Keratinocyte (primary cell): Measurements from ENCODE around the gene ARL5A. TPM values are rescaled to one million over a fixed set of nuclear protein-coding genes. Genes with fewer than 3 reads are reported as not detected.

Source experiments
- DNase-seq: peaks from one replicate; pipeline ENCODE4 v3.0.0-alpha.2; 2011; ENCODE audit warnings: low read depth, missing footprints, low spot score
- FAIRE-seq: peaks from 2 replicates; lab custom pipeline; 2011; peaks lifted over from hg19 to GRCh38; lab: Jason Lieb, UNC
- H2AFZ ChIP-seq: 2 replicates; pipeline ENCODE4 v1.6.0; 2012; ENCODE audit warnings: low read length, control low read depth, inconsistent platforms; ENCODE audit not compliant: control insufficient read depth
- H3K27ac ChIP-seq: 2 replicates; pipeline ENCODE4 v1.5.1; 2011; ENCODE audit warnings: low read length; ENCODE audit not compliant: control insufficient read depth, insufficient read depth
- H3K27me3 ChIP-seq: 3 replicates; pipeline ENCODE4 v1.6.0; 2011; ENCODE audit warnings: low read length; ENCODE audit not compliant: control insufficient read depth, insufficient read depth; ENCODE audit errors: extremely low read depth
- H3K36me3 ChIP-seq, 2 experiments: 2 replicates in 1 of 2; 3 replicates in 1 of 2; pipeline ENCODE4 v1.5.1; 2011; ENCODE audit warnings: low read length in 2 of 2, mild to moderate bottlenecking in 1 of 2; ENCODE audit not compliant: control insufficient read depth in 2 of 2, insufficient read depth in 2 of 2; ENCODE audit errors: extremely low read depth in 1 of 2
- H3K4me1 ChIP-seq: 3 replicates; pipeline ENCODE4 v1.5.1; 2011; ENCODE audit warnings: low read length; ENCODE audit not compliant: control insufficient read depth, insufficient read depth; ENCODE audit errors: extremely low read depth
- H3K4me2 ChIP-seq: 3 replicates; pipeline ENCODE4 v1.6.0; 2011; ENCODE audit warnings: low read depth, low read length; ENCODE audit not compliant: control insufficient read depth, insufficient read depth; ENCODE audit errors: extremely low read depth
- H3K4me3 ChIP-seq, 3 experiments: fragments of 200-600 bp in 1 of 3; sonication (generic) in 1 of 3; 2 replicates in 2 of 3; 3 replicates in 1 of 3; pipeline ENCODE4 v1.5.1; 2011 to 2016; ENCODE audit warnings: low read length in 3 of 3, mild to moderate bottlenecking in 3 of 3, control low read depth in 2 of 3, inconsistent platforms in 1 of 3, low read depth in 1 of 3, mixed read lengths in 1 of 3, mixed run types in 1 of 3, moderate library complexity in 1 of 3; ENCODE audit not compliant: control insufficient read depth in 2 of 3, insufficient read depth in 2 of 3; ENCODE audit errors: extremely low read depth in 1 of 3
- H3K79me2 ChIP-seq: 2 replicates; pipeline ENCODE4 v1.6.0; 2012; ENCODE audit warnings: low read length; ENCODE audit not compliant: control insufficient read depth, insufficient read depth
- H3K9ac ChIP-seq: 3 replicates; pipeline ENCODE4 v1.6.0; 2011; ENCODE audit warnings: low read length; ENCODE audit not compliant: control insufficient read depth, insufficient read depth; ENCODE audit errors: extremely low read depth
- H3K9me1 ChIP-seq: 3 replicates; pipeline ENCODE4 v1.6.0; 2011; ENCODE audit warnings: low read length; ENCODE audit not compliant: control insufficient read depth, insufficient read depth; ENCODE audit errors: extremely low read depth
- H3K9me3 ChIP-seq: 2 replicates; pipeline ENCODE4 v1.5.1; 2012; ENCODE audit warnings: low read depth, low read length; ENCODE audit not compliant: control insufficient read depth
- H4K20me1 ChIP-seq: 3 replicates; pipeline ENCODE4 v1.6.0; 2011; ENCODE audit warnings: low read length; ENCODE audit not compliant: control insufficient read depth, insufficient read depth; ENCODE audit errors: extremely low read depth
- EZH2 ChIP-seq: IDR thresholded peaks from one replicate; pipeline ENCODE4 v1.6.1; 2012; ENCODE audit warnings: inconsistent platforms, mild to moderate bottlenecking, low read length, moderate library complexity
- dilution Hi-C: fragments of 300-500 bp; cut with MboI; formaldehyde crosslinking; loops from one replicate; pipeline ENCODE4 v1.7.0; 2020; ENCODE audit warnings: low sequenced_read_pairs; ENCODE audit not compliant: extremely low pct_ligation_motif_present
- polyA plus RNA-seq, 5 experiments: library from polyadenylated mRNA; depleted of rRNA in 3 of 5; stranded (reverse) in 3 of 5; stranded (forward) in 1 of 5; unstranded in 1 of 5; fragments of >200 nt; gene quantifications; 1 replicate in 1 of 5; 2 replicates in 3 of 5; 3 replicates in 1 of 5; pipeline versions ENCODE4 v1.2.1 to v1.2.3, GENCODE V29; 2011 to 2012; ENCODE audit warnings: missing spikeins in 2 of 5, low read depth in 1 of 5, low replicate concordance in 1 of 5
- TF ChIP-seq, protein P1 (sequence below), 3 experiments: IDR thresholded peaks in 1 of 3; conservative IDR thresholded peaks in 1 of 3; optimal IDR thresholded peaks in 1 of 3; 2 replicates in 2 of 3; 3 replicates in 1 of 3; pipeline versions ENCODE3 to v1.5.1; 2011; ENCODE audit warnings: low read length in 3 of 3, mild to moderate bottlenecking in 3 of 3, moderate library complexity in 2 of 3, control low read depth in 1 of 3, inconsistent platforms in 1 of 3; ENCODE audit not compliant: insufficient read depth in 2 of 3; ENCODE audit errors: extremely low read depth in 1 of 3

The ARL5A gene
- polyA plus RNA-seq, 1 donor (not counting 4 experiments of a cell fraction or from before 2014, with no cell fraction given): 25.5 TPM

DNA sequence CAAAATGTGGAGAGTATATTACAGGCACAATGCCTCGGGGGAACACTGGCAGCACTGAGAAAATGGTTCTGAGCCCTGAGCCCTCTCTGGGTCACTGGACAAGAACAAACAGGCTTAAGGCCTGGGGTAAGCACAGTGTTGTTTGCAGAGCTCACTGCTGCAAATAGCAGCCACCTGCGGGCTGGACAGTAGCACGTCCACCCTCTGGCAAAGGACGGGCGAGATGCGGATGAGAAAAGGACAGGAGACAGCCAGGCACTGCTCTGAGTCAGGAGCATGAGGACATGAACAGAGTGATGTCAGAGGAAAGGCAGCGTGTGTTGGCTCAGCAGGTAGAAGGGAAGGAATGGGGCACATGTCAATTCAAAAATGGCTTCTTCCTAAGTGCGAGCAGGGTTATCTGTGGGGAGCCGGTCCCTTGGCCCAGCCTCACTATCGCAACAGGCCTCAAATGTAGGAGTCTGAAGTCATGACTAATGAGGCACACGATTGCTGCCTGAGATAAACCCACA, 68.0 kb downstream of the ARL5A start:
- no peaks in the 10 kb centered on the region for H4K20me1 ChIP-seq
- no peak overlapping the region for H3K9ac ChIP-seq
- H3K4me1 ChIP-seq: no peaks in the 10 kb centered on the region
- DNase-seq: no peak
- dilution Hi-C loops: no loop called here
- H2AFZ ChIP-seq: no peak overlapping the region
- no peaks in the 10 kb centered on the region for H3K27me3 ChIP-seq
- H3K9me1 ChIP-seq: no peaks in the 10 kb centered on the region
- no peak overlapping the region for H3K4me3 ChIP-seq
- H3K79me2 ChIP-seq: no peaks in the 10 kb centered on the region
- no peak overlapping the region for H3K27ac ChIP-seq
- H3K36me3 ChIP-seq: no peaks in the 10 kb centered on the region
- H3K4me2 ChIP-seq: no peak overlapping the region
- TF ChIP-seq, protein P1, sequence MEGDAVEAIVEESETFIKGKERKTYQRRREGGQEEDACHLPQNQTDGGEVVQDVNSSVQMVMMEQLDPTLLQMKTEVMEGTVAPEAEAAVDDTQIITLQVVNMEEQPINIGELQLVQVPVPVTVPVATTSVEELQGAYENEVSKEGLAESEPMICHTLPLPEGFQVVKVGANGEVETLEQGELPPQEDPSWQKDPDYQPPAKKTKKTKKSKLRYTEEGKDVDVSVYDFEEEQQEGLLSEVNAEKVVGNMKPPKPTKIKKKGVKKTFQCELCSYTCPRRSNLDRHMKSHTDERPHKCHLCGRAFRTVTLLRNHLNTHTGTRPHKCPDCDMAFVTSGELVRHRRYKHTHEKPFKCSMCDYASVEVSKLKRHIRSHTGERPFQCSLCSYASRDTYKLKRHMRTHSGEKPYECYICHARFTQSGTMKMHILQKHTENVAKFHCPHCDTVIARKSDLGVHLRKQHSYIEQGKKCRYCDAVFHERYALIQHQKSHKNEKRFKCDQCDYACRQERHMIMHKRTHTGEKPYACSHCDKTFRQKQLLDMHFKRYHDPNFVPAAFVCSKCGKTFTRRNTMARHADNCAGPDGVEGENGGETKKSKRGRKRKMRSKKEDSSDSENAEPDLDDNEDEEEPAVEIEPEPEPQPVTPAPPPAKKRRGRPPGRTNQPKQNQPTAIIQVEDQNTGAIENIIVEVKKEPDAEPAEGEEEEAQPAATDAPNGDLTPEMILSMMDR (optimal IDR thresholded peaks at IDR 0.05 in 1 of 3, IDR thresholded peaks at IDR 0.05 in 1 of 3, conservative IDR thresholded peaks at IDR 0.05 in 1 of 3; ENCODE audit: extremely low read depth in 1 of 3, insufficient read depth in 2 of 3, low read length in 3 of 3): no peak
- no peak for TF ChIP-seq EZH2
- H3K9me3 ChIP-seq: no peaks in the 10 kb centered on the region
- no peak for FAIRE-seq

DNA sequence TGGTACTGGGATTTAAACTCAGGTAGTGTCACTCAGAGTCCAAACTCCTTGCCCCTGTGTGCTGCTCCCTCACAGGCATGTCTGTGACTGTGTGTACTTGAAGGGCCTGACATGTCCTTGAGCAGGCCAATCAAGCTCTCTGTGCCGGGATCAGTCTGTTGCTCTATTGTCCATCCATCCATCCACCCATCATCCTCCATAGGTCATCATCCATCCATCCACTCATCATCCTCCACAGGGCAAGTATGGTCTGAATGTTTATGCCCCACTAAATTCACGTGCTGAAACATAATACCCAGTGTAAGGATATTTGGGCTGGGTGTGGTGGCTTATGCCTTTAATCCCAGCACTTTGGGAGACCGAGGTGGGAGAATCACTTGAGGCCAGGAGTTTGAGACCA, 69.5 kb downstream of the ARL5A start:
- no peak overlapping the region for H3K9ac ChIP-seq
- H3K9me3 ChIP-seq: no peaks in the 10 kb centered on the region
- no peaks in the 10 kb centered on the region for H3K27me3 ChIP-seq
- dilution Hi-C loops: no loop called here
- TF ChIP-seq EZH2: no peak
- TF ChIP-seq, protein P1 (optimal IDR thresholded peaks at IDR 0.05 in 1 of 3, IDR thresholded peaks at IDR 0.05 in 1 of 3, conservative IDR thresholded peaks at IDR 0.05 in 1 of 3; ENCODE audit: extremely low read depth in 1 of 3, insufficient read depth in 2 of 3, low read length in 3 of 3): no peak
- H4K20me1 ChIP-seq: no peaks in the 10 kb centered on the region
- no peaks in the 10 kb centered on the region for H3K9me1 ChIP-seq
- H3K4me2 ChIP-seq: no peak overlapping the region
- H3K36me3 ChIP-seq: no peaks in the 10 kb centered on the region
- no peaks in the 10 kb centered on the region for H3K4me1 ChIP-seq
- H3K27ac ChIP-seq: no peak overlapping the region
- H2AFZ ChIP-seq: no peak overlapping the region
- FAIRE-seq (no peak), DNase-seq (no peak)
- H3K4me3 ChIP-seq: no peak overlapping the region
- no peaks in the 10 kb centered on the region for H3K79me2 ChIP-seq
